Measurements from ENCODE around the gene SLC25A5. TPM values are rescaled to one million over a fixed set of nuclear protein-coding genes. Genes with fewer than 3 reads are reported as not detected.
"Not testable (repeated sequence)": the region's sequence is repeated elsewhere in the genome, so short reads cannot be mapped to it uniquely, and the experiment has no call there.

The SLC25A5 gene
- total RNA-seq, 1 donor from 2014 or later = 88.0 TPM

DNA sequence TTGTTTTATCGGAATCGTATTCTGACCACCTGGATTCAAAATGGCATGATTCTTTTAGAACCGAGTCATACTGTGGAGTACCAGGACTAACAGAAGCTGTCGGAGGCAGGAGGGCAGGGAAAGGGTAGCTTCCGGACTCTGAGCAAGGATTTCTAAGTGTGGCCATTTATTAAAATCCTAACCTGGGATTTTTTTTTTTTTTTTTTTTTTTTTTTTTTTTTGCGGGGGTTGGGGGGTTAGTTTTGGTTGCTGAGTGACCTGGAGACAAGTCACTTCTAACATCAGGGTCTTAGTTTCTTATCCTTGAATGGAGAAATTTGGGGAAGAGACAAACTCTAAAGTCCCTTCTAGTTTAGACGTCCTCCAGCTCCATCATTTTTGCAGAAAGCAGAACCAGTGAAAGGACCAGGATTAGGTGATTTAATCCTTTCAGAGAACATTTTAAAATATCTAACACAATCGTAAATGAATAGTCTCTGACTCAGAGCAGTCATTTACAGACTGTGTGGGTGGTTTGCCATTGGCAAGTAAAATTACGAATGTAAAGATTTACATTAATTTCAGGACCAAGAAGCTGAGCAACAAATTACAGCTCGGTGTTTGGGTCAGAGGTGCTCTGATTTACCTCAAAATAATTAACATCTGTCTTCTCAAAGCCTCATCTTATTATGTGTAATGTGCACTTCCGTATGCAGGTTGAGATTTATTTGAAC lies 7.3 kb downstream of the SLC25A5 start:
- FAIRE-seq = no peak
- DNase-seq (ENCODE audit: low spot score in 2 of 2) = no peak

DNA sequence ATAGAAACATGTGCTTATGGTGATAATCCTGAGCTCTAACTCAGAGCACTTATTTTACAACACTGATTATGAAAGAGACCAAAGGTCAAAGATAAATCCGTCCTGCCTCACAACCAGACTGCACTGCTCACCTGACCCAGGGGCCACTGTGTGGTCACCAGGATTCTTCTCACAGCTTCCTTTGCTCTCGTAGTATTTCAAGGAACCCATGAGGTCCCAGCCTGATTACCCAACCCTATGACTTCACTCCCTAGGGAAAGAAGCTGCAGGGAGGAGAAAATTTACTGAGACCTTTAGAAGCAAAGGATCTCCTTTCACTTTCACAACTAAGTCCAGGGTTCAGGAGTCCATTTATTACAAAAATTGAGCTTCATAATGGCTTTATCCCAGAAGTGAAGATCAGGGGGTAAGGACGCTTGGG lies 9.6 kb downstream of the SLC25A5 start:
- DNase-seq (ENCODE audit: low spot score in 2 of 2) (no peak), FAIRE-seq (no peak)

DNA sequence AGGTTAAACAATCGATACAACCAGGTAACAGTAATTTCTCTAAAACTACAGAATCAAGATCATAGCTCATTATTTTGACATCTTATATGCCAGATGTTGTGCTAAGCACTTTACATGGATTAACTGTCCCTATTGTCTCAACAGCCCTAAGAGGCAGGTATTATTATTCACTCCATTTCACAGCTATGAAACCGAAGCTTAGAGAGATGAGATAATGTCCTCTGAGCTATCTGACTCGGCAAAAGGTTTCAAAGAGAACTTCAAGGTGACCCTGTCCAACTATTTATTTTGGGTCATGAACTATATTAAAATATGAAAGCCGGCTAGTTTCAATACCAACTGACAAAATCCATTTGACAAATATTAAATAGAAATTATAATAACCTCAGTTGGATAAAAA lies 10.3 kb downstream of the SLC25A5 start:
- no peak for FAIRE-seq

DNA sequence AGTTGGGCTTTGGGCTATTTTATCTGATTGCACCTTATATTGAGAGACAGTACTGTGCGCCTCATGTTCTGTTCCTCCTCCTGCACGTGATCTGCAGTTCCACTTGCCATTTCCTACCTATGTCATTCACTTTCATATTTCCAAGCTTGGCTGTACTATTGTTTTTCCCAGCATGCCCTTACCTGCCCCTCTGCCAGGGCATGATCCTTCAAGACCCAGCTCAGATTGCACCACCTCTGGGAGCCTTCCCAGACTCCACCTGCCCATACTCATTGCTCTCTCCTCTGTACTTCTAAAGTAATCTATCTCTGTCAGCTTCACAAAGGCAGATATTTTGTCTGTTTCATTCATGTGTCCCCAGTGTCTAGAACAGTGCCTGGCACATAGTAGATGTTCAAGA lies 11.6 kb downstream of the SLC25A5 start:
- FAIRE-seq (no peak), DNase-seq (ENCODE audit: low spot score in 2 of 2) (no peak)

More for the DNA sequence above, 10.3 kb downstream of the SLC25A5 start:
- DNase-seq (ENCODE audit: low spot score in 2 of 2) = no peak

DNA sequence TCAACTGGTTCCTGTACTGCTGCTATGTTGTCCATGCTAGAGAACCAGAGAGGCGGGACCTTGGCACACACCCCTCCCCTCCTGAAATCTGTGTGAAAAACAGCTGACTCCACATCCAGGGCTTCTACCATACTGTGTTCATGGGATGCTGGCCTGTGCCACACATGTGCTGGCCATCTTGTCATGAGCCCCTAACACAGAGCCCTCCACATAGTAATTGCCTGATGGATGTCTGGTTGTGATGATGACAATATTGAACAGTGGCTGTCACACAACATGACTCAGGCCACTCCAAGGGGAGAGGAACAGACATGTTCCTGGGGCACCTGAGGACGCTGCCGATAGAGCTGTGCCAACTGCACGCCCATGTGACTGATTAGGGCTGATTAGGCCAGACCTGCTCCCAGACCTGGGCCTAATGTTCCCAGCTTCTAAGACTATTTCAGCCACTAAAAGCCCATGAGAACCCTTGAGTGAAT lies 13.1 kb downstream of the SLC25A5 start:
- FAIRE-seq = no peak
- no peak for DNase-seq (ENCODE audit: low spot score in 2 of 2)

DNA sequence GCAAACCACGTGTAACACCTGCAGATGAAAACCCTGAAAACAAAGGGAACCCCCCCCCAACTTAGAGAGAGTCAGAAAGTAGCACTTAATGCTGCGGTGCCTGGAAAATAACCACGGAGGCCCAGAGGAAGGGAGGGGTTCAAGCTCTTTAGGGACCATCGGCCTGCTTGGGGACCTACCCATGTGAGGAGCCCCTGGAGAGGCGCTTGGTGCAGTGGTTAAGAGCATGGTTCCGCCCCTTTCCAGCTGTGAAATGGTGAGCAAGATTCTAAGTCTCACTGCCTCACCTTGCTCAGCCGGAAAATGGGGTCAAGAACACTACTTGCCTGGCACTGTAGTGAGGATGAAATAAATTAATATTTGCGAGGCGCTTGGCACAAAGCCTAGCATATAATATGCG lies 13.8 kb downstream of the SLC25A5 start:
- DNase-seq (ENCODE audit: low spot score in 2 of 2) = no peak
- FAIRE-seq = no peak

DNA sequence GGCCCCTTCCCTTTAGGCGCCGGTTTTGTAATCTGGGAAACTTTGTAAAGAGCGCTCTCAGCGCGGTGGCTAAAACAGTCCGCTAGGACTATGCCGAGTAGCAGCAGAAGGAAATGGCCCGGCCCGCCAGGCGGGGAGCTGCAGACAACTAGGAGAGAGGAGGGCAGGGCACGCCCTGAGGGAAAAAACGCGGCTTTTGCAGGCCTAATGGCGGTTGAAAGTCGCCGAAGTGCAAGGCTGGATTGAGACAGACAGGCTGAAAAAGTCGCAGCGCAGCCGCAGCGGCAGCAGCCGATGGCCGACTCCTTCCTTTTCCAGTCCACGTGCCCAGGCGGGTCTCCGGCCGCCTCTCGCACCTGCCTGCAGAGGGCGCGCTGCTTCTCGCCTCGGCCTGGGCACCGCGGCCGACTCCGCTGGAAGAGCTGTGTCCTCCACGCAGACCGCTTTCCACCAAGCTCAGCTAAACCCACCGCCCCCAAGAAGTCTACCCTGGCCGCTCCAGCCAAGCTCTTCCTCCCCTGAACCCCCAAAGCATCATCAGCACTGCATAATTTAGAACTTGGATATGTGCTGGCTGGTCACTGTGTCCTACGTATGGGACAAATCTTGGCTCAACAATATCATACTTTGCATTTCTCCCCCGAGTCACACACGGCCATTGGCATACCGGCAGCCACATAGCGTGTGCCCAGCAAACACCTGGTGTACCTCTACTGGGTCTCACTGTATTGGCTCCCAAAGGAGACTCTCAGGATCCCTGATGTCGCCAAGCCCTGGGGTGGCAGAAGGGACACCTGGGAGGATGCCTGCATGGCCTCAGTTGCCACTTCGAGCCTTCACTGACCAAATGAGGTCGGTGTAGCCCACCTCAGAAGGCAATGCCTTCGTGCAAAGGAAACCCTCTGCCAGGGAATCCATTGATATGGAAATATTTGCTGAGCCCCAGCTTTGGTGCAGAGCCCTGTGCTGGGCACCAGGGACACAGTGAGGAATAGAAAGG lies 14.5 kb downstream of the SLC25A5 start:
- DNase-seq (ENCODE audit: low spot score in 2 of 2) (peak in 1 of 2 donors; percentile 38), FAIRE-seq (no peak)

DNA sequence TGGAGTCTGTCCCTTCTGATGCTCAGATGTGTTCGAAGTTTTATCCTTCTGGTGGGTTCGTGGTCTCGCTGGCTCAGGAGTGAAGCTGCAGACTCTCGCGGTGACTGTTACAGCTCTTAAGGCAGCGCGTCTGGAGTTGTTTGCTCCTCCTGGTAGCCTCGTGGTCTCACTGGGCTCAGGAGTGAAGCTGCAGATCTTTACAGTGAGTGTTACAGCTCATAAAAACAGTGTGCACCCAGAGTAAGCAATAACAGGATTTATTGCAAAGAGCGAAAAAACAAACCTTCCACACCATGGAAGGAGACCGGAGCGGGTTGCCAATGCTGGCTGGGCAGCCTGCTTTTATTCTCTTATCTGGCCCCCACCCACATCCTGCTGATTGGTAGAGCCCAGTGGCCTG lies 18.5 kb downstream of the SLC25A5 start:
- DNase-seq (ENCODE audit: low spot score in 2 of 2) = no peak
- no peak for FAIRE-seq

DNA sequence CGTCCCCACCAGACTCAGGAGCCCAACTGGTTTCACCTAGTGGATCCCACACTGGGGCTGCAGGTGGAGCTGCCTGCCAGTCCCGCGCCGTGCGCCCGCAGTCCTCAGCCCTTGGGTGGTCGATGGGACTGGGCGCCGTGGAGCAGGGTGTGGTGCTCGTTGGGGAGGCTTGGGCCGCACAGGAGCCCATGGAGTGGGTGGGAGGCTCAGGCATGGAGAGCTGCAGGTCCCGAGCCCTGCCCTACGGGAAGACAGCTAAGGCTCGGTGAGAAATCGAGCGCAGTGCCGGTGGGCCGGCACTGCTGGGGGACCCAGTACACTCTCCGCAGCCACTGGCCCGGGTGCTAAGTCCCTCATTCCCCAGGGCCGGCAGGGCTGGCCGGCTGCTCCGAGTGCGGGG lies 19.5 kb downstream of the SLC25A5 start:
- FAIRE-seq; DNase-seq (ENCODE audit: low spot score in 2 of 2): not testable (repeated sequence)

DNA sequence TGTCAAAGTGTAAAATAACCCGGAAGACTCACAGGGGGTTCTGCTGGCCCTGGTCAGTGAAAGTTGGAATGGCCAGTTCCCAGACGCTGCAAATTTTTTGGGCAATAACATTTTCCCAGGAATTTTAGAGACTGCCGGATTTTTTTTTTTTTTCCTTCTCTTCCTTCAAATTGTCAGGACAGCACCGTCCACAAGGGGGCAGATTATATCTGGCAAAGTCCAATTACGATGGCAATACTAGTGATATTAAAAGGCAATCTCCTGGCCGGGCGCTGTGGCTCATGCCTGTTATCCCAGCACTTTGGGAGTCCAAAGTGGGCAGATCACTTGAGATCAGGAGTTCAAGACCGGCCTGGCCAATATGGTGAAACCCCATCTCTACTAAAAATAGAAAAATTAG lies 20.5 kb downstream of the SLC25A5 start:
- no peak for FAIRE-seq

DNA sequence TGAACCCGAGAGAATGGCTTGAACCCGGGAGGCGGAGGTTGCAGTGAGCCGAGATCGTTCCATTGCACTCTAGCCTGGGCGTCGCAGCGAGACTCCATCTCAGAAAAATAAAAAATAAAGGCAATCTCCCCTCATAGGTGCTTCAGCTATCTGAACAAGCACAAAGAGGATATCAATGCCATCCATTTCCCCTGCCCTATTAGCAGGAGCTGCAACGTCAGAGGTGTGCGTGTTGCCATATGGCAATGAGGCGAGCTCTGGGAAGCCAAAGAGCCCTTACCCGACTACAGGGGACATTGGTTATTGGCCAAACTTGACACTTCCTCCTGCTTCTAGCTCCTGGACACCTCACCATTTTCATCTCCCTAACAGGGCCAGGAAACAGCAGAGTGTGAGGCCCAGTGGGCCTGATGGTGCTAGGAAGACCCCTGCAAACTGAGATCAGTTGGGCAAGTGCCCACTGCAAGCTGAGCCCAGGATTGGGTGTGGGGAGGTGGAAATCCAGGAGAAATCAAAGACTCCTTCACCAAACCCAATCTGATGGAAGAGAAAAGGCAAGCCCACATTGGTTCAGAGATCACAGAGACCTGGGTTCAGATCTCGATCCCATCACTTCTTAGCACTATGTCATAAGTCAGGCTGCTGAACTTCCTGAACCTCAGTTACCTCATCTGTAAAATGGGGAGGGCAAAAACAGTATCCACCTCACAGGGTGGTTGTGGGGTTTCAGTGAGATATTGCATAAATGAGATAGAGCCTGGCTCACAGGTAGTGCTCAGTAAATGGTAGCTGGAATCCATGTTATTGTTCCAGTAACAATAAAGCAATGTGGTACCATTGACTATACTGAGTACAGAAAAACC lies 21.2 kb downstream of the SLC25A5 start:
- FAIRE-seq = no peak
- DNase-seq (ENCODE audit: low spot score in 2 of 2) = no peak

More for the DNA sequence above, 20.5 kb downstream of the SLC25A5 start:
- DNase-seq (ENCODE audit: low spot score in 2 of 2) = peak; percentile 47

DNA sequence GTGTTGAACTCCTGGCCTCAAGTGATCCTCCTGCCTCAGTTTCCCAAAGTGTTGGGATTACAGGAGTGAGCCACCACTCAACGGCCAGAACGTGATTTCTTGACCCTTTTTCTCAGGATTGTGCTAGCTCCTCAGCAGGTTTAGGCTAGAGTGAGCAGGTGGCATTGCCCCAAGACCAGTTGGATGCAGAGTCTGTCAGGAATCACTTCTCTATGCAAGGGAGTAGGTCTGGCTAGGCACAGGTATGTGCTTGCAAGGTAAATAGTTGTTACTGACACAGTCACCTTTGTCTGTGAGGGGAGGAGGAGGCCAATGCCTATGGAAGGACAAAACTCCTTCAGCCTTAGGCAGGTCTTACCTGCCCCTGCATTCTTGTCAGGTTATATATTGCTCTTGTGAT lies 24.2 kb downstream of the SLC25A5 start:
- DNase-seq (ENCODE audit: low spot score in 2 of 2) (no peak), FAIRE-seq (no peak)

DNA sequence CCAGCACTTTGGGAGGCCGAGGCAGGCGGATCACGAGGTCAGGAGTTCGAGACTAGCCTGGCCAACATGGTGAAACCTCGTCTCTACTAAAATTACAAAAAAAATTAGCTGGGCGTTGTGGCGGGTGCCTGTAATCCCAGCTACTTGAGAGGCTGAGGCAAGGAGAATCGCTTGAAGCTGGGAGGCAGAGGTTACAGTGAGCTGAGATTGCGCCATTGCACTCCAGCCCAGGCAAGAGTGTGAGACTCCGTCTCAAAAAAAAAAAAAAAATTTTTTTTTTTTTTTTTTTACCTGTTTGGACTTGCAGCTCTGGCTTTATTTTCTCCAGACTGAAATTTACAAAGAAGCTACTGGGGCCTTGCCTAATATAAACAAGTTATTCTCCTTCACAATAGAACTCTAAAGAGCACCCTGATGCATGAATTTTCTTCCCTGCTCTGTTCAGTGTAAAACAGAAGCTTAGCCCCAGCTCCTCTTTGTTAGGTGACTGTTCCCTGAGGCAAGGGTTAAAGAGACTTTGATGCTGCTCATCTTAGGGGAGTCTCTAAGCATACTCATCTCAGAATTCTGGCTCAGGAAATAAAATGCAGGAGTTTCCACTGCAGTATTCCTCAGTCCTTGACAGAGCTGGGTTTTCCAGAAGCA lies 25.7 kb downstream of the SLC25A5 start:
- FAIRE-seq; DNase-seq (ENCODE audit: low spot score in 2 of 2): not testable (repeated sequence)

DNA sequence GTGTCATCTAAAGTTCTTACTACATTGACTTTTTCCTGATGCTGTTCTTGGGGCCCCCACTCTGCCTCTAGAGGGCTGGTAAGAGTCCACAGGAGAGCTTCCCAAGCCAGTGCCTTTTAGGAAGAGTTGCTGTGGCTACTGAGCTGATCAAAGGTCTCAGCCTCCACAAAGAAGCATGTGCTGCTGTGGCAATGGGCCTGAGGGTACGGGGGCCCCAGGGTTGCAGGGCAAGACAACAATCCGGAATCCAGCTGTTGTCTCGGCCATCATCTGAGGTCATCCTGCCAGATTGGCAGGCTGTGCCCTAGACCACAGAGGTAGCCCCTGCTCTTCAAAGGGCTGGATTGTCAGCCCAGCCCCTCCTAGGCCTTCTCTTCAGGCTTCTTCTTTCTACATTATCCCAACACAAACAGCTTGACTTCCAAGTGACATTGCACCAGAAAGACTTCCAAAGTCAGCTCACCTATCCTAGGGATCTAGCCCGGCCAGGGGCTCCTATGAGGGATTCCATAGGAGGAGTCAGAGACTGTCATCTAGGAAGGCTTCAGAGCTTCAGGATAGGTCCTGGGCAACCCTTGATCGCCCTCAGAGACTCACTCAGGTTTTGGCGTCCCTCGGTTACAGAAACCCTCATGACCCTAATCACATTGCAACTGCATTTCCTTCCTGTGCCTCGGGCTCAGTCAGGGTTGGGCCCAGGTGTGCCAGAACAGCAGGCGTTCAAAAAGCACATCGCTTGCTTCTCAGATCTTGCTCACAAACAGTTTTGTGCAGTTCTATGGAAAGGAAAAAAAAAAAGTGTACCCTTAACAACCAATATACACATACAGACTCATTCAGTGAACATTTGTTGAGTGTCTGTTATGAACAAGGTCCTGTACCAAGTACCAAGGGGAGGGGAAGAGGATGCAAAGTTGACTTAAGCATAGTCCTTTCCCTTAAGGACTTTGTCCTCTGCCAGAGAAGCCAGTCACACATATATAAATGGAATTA lies 27.8 kb downstream of the SLC25A5 start:
- FAIRE-seq (no peak), DNase-seq (ENCODE audit: low spot score in 2 of 2) (no peak)

DNA sequence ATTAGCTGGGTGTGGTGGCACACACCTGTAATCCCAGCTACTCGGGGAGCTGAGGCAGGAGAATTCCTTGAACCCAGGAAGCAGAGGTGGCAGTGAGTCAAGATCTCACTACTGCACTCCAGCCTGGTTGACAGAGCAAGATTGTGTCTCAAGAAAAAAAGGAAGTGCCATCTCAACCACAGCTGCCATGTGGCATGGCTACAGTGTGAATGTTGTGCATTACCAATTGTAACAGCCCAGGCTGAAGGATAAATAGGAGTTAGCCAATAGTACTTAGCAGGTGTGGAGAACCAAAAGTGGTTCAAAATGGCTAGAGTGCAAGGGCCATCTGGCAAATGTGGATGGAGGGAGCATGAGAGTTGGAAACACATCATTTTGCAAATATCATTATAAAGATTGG lies 28.9 kb downstream of the SLC25A5 start:
- FAIRE-seq (no peak), DNase-seq (ENCODE audit: low spot score in 2 of 2) (no peak)

DNA sequence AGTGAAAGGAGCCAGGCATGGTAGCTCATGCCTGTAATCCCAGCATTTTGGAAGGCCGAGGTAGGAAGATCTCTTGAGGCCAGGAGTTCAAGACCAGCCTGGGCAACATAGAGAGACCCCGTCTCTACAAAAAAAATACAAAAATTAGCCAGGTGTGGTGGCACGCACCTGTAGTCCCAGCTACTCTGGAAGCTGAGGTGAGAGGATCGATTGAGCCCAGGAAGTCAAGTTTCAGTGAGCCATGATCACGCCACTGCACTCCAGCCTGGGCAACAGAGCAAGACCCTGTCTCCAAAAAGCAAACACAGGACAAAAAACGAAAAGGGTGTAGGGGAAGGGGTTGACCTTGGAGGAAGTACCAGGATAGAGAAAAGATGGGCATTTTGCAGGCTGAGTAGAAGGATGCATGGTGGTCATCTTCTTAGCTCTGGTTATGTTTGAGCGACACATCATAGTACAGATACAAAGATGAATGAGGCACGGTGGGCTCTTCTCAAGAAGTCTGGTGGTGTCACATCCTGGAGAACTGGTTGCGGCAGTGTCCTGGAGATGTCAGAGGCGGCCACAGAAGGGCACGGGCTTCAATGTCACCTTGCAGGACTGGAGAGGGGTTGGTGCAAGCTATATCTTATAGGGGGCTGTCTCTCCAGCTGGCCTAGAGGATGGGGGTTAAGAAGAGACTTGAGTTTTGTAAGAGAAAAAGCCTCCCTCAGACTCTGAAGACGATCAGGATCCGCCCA lies 32.0 kb downstream of the SLC25A5 start:
- no peak for FAIRE-seq
- DNase-seq (ENCODE audit: low spot score in 2 of 2) = no peak

DNA sequence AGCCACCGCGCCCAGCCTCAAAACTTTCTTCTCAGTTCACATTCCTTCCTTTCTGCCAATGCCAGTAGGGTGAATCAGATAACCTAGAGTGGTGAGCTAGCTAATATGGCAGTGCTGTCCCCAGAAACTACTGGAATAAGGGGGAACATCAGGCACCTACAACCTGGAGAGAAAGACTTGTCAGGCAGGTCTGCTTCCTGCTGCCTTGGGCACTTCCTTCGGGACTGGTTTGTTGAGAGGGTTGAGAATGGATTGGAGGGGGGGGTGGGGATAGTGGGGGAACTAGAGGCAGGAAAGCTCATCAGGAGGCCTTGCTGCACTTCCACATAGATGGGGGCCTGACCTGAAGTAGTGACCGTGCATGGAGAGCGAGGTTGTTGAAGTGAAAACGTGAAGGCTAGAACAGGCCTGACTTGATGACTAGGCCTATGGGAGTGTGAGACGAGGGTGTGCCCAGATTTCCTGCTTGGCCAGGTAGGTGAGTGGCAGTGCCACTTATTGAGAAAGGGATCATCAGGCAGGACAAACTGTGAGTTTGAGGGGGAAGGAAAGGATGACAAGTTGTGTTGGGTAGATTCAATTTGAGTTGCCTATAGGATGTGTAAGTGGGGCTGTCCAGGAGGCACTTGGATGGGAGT lies 33.4 kb downstream of the SLC25A5 start:
- DNase-seq (ENCODE audit: low spot score in 2 of 2) (no peak), FAIRE-seq (no peak)
